Liver (tissue), 9 donors: Measurements from ENCODE around the gene MSL2. TPM values are rescaled to one million over a fixed set of nuclear protein-coding genes. Genes with fewer than 3 reads are reported as not detected.
"Not testable (repeated sequence)": the region's sequence is repeated elsewhere in the genome, so short reads cannot be mapped to it uniquely, and the experiment has no call there.

Experiments
- DNase-seq: peaks from one replicate; pipeline ENCODE4 v3.0.0-alpha.2; 2017; ENCODE audit warnings: low spot score
- H3K27ac ChIP-seq, 2 donors: one replicate each; pipeline ENCODE4 v1.7.0; 2013; ENCODE audit warnings: inconsistent platforms in 2 of 2, low read length in 2 of 2, control low read depth in 1 of 2, low read depth in 1 of 2, mild to moderate bottlenecking in 1 of 2
- H3K27me3 ChIP-seq, 4 donors: one replicate each; pipeline versions ENCODE4 v1.6.1 to v1.7.0; 2013; ENCODE audit warnings: low read length in 3 of 4, inconsistent platforms in 1 of 4, mild to moderate bottlenecking in 1 of 4, moderate library complexity in 1 of 4; ENCODE audit not compliant: control insufficient read depth in 4 of 4, insufficient read depth in 4 of 4
- H3K36me3 ChIP-seq, 4 donors: one replicate each; pipeline versions ENCODE4 v1.6.1 to v1.7.0; 2013; ENCODE audit warnings: low read length in 3 of 4, mild to moderate bottlenecking in 3 of 4, low read depth in 1 of 4, moderate library complexity in 1 of 4; ENCODE audit not compliant: control insufficient read depth in 4 of 4, insufficient read depth in 3 of 4
- H3K4me1 ChIP-seq, 4 donors: one replicate each; pipeline versions ENCODE4 v1.6.1 to v1.7.0; 2013; ENCODE audit warnings: low read length in 3 of 4, mild to moderate bottlenecking in 3 of 4, moderate library complexity in 1 of 4; ENCODE audit not compliant: control insufficient read depth in 4 of 4, insufficient read depth in 4 of 4
- H3K4me3 ChIP-seq, 3 donors: one replicate each; pipeline versions ENCODE4 v1.6.1 to v1.7.0; 2013; ENCODE audit warnings: low read length in 3 of 3, control low read depth in 1 of 3, low read depth in 1 of 3, mild to moderate bottlenecking in 1 of 3
- H3K9ac ChIP-seq, 2 donors: one replicate each; pipeline ENCODE4 v1.7.0; 2013; ENCODE audit warnings: low read length in 2 of 2, mild to moderate bottlenecking in 2 of 2, moderate library complexity in 2 of 2, control low read depth in 1 of 2, low read depth in 1 of 2
- H3K9me3 ChIP-seq, 4 donors: one replicate each; pipeline versions ENCODE4 v1.6.1 to v1.7.0; 2013; ENCODE audit warnings: low read length in 3 of 4; ENCODE audit not compliant: control insufficient read depth in 4 of 4
- EGR1 ChIP-seq, 2 donors: IDR thresholded peaks; 2 replicates each; pipeline ENCODE4 v1.6.1; 2016 to 2018; ENCODE audit warnings: antibody characterized with exemption in 2 of 2, low read depth in 2 of 2
- FOXA1 ChIP-seq: IDR thresholded peaks from 2 replicates; pipeline ENCODE4 v1.6.1; 2016; ENCODE audit warnings: antibody characterized with exemption
- GABPA ChIP-seq, 2 donors: IDR thresholded peaks in 1 of 2; conservative IDR thresholded peaks in 1 of 2; 2 replicates each; pipeline ENCODE4 v1.6.1; 2016; ENCODE audit warnings: antibody characterized with exemption in 2 of 2, mild to moderate bottlenecking in 1 of 2, moderate library complexity in 1 of 2
- HNF4A ChIP-seq, 2 donors: conservative IDR thresholded peaks; 2 replicates each; pipeline ENCODE4 v1.6.1; 2016; ENCODE audit warnings: antibody characterized with exemption in 2 of 2, mild to moderate bottlenecking in 2 of 2
- HNF4G ChIP-seq: IDR thresholded peaks from 2 replicates; pipeline ENCODE4 v1.6.1; 2016; ENCODE audit warnings: antibody characterized with exemption
- JUND ChIP-seq, 2 donors: IDR thresholded peaks; 2 replicates each; pipeline ENCODE4 v1.6.1; 2016; ENCODE audit warnings: antibody characterized with exemption in 2 of 2
- NR2F2 ChIP-seq: IDR thresholded peaks from 2 replicates; pipeline ENCODE4 v1.6.1; 2016; ENCODE audit warnings: antibody characterized with exemption
- SP1 ChIP-seq: IDR thresholded peaks from 2 replicates; pipeline ENCODE4 v1.6.1; 2018; ENCODE audit warnings: antibody characterized with exemption, mild to moderate bottlenecking
- TAF1 ChIP-seq: conservative IDR thresholded peaks from 2 replicates; pipeline ENCODE4 v1.6.1; 2016; ENCODE audit warnings: antibody characterized with exemption, mild to moderate bottlenecking
- YY1 ChIP-seq: IDR thresholded peaks from 2 replicates; pipeline ENCODE4 v1.6.1; 2016; ENCODE audit warnings: antibody characterized with exemption, mild to moderate bottlenecking
- ZBTB33 ChIP-seq: IDR thresholded peaks from 2 replicates; pipeline ENCODE4 v1.6.1; 2016; ENCODE audit warnings: antibody characterized with exemption
- WGBS: extraction: QIAGEN DNeasy Blood & Tissue Kit; methylation state at CpG from one replicate; pipeline ENCODE4 v1.1.7; 2013; 5-methylcytosine and 5-hydroxymethylcytosine counted together
- polyA plus RNA-seq, 2 donors: library from polyadenylated mRNA; stranded (reverse) in 1 of 2; unstranded in 1 of 2; fragments of 200-250 nt in 1 of 2; fragments of >200 nt in 1 of 2; fragmentation: Nextera tagmentation in 1 of 2; extraction: Ambion mirVana in 1 of 2; gene quantifications; one replicate each; pipeline versions ENCODE4 v1.2.1 to v1.2.3, GENCODE V29; 2013 to 2015
- total RNA-seq, 2 donors: library from RNA; depleted of rRNA; stranded (reverse); fragments of >200 nt; gene quantifications; one replicate each; pipeline ENCODE4 v1.2.3, GENCODE V29; 2014
- TF ChIP-seq, protein P1 (sequence below): fragments of 150-350 bp; IDR thresholded peaks from 2 replicates; pipeline ENCODE4 v1.5.1; 2017; ENCODE audit warnings: improper control_type of control experiment, low read depth, low read length; ENCODE audit not compliant: missing input control
- TF ChIP-seq, protein P2 (sequence below): IDR thresholded peaks from 2 replicates; pipeline ENCODE4 v1.6.1; 2016; ENCODE audit warnings: antibody characterized with exemption
- donor health status: healthy.
- donor health status: healthy.
- donor health status: healthy.
- donor health status: healthy.
- donor health status: healthy.

MSL2 gene
- total and polyA plus RNA-seq, 4 donors: 2.7 to 18.7 (median 9.1) TPM

- WGBS: 97% methylated on average over 8 of the region's 8 CpGs
- no peak overlapping the region for H3K4me3 ChIP-seq
- no peaks in the 10 kb centered on the region for H3K36me3 ChIP-seq
- no peaks in the 10 kb centered on the region for H3K4me1 ChIP-seq
- no peaks in the 10 kb centered on the region for H3K27me3 ChIP-seq
- H3K9me3 ChIP-seq: no peaks in the 10 kb centered on the region
- no peak overlapping the region for H3K9ac ChIP-seq
- DNase-seq: no peak
- no peak overlapping the region for H3K27ac ChIP-seq
- TF ChIP-seq FOXA1 (no peak), SP1 (no peak), JUND (IDR thresholded peaks at IDR 0.05) (no peak), NR2F2 (no peak), YY1 (no peak), GABPA (IDR thresholded peaks at IDR 0.05 in 1 of 2, conservative IDR thresholded peaks at IDR 0.05 in 1 of 2) (no peak), TAF1 (no peak), HNF4G (no peak), EGR1 (IDR thresholded peaks at IDR 0.05; ENCODE audit: low read depth in 2 of 2) (no peak), ZBTB33 (no peak), HNF4A (conservative IDR thresholded peaks at IDR 0.05) (no peak)
- TF ChIP-seq, protein P1, sequence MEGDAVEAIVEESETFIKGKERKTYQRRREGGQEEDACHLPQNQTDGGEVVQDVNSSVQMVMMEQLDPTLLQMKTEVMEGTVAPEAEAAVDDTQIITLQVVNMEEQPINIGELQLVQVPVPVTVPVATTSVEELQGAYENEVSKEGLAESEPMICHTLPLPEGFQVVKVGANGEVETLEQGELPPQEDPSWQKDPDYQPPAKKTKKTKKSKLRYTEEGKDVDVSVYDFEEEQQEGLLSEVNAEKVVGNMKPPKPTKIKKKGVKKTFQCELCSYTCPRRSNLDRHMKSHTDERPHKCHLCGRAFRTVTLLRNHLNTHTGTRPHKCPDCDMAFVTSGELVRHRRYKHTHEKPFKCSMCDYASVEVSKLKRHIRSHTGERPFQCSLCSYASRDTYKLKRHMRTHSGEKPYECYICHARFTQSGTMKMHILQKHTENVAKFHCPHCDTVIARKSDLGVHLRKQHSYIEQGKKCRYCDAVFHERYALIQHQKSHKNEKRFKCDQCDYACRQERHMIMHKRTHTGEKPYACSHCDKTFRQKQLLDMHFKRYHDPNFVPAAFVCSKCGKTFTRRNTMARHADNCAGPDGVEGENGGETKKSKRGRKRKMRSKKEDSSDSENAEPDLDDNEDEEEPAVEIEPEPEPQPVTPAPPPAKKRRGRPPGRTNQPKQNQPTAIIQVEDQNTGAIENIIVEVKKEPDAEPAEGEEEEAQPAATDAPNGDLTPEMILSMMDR: no peak
- TF ChIP-seq, protein P2, sequence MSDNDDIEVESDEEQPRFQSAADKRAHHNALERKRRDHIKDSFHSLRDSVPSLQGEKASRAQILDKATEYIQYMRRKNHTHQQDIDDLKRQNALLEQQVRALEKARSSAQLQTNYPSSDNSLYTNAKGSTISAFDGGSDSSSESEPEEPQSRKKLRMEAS: no peak
These were observed 75.5 kb downstream of the MSL2 start for GRCh38 chr3:136120373-136121348.

DNA sequence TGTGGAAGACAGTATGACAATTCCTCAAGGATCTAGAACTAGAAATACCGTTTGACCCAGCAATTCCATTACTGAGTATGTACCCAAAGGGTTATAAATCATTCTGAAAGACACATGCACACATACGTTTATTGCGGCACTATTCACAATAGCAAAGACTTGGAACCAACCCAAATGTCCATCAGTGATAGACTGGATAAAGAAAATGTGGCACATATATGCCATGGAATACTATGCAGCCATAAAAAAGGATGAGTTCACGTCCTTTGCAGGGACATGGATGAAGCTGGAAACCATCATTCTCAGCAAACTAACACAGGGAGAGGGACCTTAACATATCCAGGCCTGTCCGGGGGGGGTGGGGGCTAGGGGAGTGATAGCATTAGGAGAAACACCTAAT, 76.4 kb downstream of the MSL2 start:
- WGBS: 93% methylated on average over 5 of the region's 5 CpGs
- H3K4me3 ChIP-seq, DNase-seq, H3K9me3 ChIP-seq, H3K27me3 ChIP-seq, H3K27ac ChIP-seq, H3K9ac ChIP-seq, H3K4me1 ChIP-seq, H3K36me3 ChIP-seq: not testable (repeated sequence)

DNA sequence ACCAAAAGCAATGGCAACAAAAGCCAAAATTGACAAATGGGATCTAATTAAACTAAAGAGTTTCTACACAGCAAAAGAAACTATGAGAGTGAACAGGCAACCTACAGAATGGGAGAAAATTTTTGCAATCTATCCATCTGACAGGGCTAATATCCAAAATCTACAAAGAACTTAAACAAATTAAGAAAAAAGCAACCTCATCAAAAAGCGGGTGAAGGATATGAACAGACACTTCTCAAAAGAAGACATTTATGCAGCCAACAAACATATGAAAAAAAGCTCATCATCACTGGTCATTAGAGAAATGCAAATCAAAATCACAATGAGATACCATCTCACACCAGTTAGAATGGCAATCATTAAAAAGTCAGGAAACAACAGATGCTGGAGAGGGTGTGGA, 76.8 kb downstream of the MSL2 start:
- not testable (repeated sequence) for H3K9me3 ChIP-seq, H3K27ac ChIP-seq, H3K4me1 ChIP-seq, H3K36me3 ChIP-seq, H3K4me3 ChIP-seq, H3K27me3 ChIP-seq, DNase-seq, H3K9ac ChIP-seq
- 100% methylated on average over 1 of the region's 1 CpG for WGBS
